Measurements from ENCODE around the gene SPOCK2. TPM values are rescaled to one million over a fixed set of nuclear protein-coding genes. Genes with fewer than 3 reads are reported as not detected.
A peak's percentile ranks its signal among the peaks of the same experiment; 100 is the strongest.

The SPOCK2 gene
- total and polyA plus RNA-seq, 2 of the 13 experiments (the other 11 are each of a cell fraction or from before 2014, with no cell fraction given): 8.6 to 30.6 TPM

DNA sequence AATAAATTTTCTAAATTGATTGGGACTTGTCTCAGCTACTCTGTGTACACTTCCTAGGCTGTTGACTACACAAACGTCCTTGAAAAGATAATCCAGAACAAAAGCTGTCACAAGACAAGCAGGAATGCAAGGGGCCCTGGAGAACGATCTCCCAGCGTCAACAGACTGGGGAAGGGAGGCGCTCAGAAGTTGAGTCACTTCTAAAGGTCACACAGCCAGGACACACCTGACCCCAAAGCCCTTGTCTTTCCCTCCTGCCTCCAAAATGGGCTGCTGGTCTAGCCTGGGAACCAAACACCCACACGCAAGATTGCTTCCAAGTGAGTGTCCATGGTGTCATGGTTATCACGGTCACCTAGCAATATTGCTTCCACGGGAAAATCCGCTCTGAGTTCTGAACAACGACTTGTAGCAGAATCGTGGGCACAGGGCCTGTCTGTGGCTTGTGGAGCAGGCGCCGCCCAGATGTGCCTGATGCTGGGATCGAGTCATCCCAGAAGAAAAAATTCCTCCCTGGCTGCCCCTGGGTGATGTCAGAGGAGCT is 49.8 kb downstream of the SPOCK2 start (continued):
- TF ChIP-seq, protein P1, sequence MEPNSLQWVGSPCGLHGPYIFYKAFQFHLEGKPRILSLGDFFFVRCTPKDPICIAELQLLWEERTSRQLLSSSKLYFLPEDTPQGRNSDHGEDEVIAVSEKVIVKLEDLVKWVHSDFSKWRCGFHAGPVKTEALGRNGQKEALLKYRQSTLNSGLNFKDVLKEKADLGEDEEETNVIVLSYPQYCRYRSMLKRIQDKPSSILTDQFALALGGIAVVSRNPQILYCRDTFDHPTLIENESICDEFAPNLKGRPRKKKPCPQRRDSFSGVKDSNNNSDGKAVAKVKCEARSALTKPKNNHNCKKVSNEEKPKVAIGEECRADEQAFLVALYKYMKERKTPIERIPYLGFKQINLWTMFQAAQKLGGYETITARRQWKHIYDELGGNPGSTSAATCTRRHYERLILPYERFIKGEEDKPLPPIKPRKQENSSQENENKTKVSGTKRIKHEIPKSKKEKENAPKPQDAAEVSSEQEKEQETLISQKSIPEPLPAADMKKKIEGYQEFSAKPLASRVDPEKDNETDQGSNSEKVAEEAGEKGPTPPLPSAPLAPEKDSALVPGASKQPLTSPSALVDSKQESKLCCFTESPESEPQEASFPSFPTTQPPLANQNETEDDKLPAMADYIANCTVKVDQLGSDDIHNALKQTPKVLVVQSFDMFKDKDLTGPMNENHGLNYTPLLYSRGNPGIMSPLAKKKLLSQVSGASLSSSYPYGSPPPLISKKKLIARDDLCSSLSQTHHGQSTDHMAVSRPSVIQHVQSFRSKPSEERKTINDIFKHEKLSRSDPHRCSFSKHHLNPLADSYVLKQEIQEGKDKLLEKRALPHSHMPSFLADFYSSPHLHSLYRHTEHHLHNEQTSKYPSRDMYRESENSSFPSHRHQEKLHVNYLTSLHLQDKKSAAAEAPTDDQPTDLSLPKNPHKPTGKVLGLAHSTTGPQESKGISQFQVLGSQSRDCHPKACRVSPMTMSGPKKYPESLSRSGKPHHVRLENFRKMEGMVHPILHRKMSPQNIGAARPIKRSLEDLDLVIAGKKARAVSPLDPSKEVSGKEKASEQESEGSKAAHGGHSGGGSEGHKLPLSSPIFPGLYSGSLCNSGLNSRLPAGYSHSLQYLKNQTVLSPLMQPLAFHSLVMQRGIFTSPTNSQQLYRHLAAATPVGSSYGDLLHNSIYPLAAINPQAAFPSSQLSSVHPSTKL (CRISPR knock-in tag; IDR thresholded peaks at IDR 0.05): peak; percentile 96
- no peak for TF ChIP-seq HOXA5 (CRISPR knock-in tag; IDR thresholded peaks at IDR 0.05)
- TF ChIP-seq MIER3 (CRISPR knock-in tag; IDR thresholded peaks at IDR 0.05; ENCODE audit: borderline replicate concordance): peak; percentile 87; the same call in 1 of the 2 replicates
- peak; percentile 92 for TF ChIP-seq RXRA (CRISPR knock-in tag; IDR thresholded peaks at IDR 0.05)
- TF ChIP-seq PHB2 (IDR thresholded peaks at IDR 0.05; ENCODE audit: partially characterized antibody): no peak
- no peak for TF ChIP-seq E2F5 (CRISPR knock-in tag; conservative IDR thresholded peaks at IDR 0.05)
- TF ChIP-seq HES4 (CRISPR knock-in tag; IDR thresholded peaks at IDR 0.05; ENCODE audit: borderline replicate concordance): no peak
- no peak for TF ChIP-seq ZNF513 (CRISPR knock-in tag; conservative IDR thresholded peaks at IDR 0.05)
- TF ChIP-seq ATF1 (CRISPR knock-in tag; IDR thresholded peaks at IDR 0.05): no peak
- TF ChIP-seq ZNF10 (CRISPR knock-in tag; IDR thresholded peaks at IDR 0.05; ENCODE audit: borderline replicate concordance, low read depth): no peak
- TF ChIP-seq ZNF572 (CRISPR knock-in tag; IDR thresholded peaks at IDR 0.05): no peak
- peak; percentile 56; the same call in 1 of the 2 replicates for TF ChIP-seq KDM2A (CRISPR knock-in tag; IDR thresholded peaks at IDR 0.05; ENCODE audit: borderline replicate concordance, low read depth)
- no peak for TF ChIP-seq KLF6 (CRISPR knock-in tag; IDR thresholded peaks at IDR 0.05)
- TF ChIP-seq HHEX (CRISPR knock-in tag; IDR thresholded peaks at IDR 0.05): peak; percentile 64; the same call in 1 of the 2 replicates
- TF ChIP-seq TP53 (CRISPR knock-in tag; conservative IDR thresholded peaks at IDR 0.05): no peak
- TF ChIP-seq ZNF136 (CRISPR knock-in tag; IDR thresholded peaks at IDR 0.05; ENCODE audit: low read depth): no peak
- no peak for TF ChIP-seq ZNF570 (CRISPR knock-in tag; IDR thresholded peaks at IDR 0.05; ENCODE audit: borderline replicate concordance)
- TF ChIP-seq ZNF337 (CRISPR knock-in tag; IDR thresholded peaks at IDR 0.05; ENCODE audit: borderline replicate concordance, low read depth): no peak
- TF ChIP-seq SAFB2 (CRISPR knock-in tag; IDR thresholded peaks at IDR 0.05; ENCODE audit: borderline replicate concordance, low read depth): no peak
- TF ChIP-seq, protein P2, sequence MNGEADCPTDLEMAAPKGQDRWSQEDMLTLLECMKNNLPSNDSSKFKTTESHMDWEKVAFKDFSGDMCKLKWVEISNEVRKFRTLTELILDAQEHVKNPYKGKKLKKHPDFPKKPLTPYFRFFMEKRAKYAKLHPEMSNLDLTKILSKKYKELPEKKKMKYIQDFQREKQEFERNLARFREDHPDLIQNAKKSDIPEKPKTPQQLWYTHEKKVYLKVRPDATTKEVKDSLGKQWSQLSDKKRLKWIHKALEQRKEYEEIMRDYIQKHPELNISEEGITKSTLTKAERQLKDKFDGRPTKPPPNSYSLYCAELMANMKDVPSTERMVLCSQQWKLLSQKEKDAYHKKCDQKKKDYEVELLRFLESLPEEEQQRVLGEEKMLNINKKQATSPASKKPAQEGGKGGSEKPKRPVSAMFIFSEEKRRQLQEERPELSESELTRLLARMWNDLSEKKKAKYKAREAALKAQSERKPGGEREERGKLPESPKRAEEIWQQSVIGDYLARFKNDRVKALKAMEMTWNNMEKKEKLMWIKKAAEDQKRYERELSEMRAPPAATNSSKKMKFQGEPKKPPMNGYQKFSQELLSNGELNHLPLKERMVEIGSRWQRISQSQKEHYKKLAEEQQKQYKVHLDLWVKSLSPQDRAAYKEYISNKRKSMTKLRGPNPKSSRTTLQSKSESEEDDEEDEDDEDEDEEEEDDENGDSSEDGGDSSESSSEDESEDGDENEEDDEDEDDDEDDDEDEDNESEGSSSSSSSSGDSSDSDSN (CRISPR knock-in tag; IDR thresholded peaks at IDR 0.05): 0 out of 2 replicates have a peak, but pooled peaks have one; percentile 17
- TF ChIP-seq NR3C1 (CRISPR knock-in tag; IDR thresholded peaks at IDR 0.05): no peak
- peak; percentile 93 for TF ChIP-seq ZNF614 (CRISPR knock-in tag; IDR thresholded peaks at IDR 0.05; ENCODE audit: borderline replicate concordance)
- TF ChIP-seq ZNF292 (CRISPR knock-in tag; IDR thresholded peaks at IDR 0.05; ENCODE audit: borderline replicate concordance, low read depth): peak; percentile 69; the same call in 1 of the 2 replicates

Data from HepG2 (cell line).